ENCODE data around the gene SLA2.
"Not testable (repeated sequence)": the region's sequence is repeated elsewhere in the genome, so short reads cannot be mapped to it uniquely, and the experiment has no call there.

Gene SLA2

DNA sequence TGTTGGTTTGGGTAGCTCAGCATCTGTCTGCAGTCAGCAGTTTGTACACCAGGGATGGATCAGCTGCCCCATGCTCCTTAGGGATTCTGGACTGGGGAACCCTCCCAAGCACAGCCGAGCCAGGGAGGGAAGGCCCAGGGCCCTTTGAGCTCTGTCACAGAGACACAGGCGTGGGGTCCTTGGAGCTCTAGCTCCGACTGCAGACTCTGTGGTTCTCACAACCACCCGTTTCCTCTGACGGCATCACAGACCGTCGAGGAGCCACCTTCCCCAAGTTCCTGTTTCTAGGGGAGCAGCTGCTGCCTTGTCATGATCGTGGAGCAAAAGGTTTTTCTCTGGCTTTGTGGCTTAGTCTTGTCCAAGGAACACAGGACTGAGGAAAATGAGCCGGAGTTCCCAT is at the start of gene SLA2:
Gene SLA2 (minus strand): TSS at position 199 of the 400 bp plus-strand sequence. CDS start 4,861 bp downstream, outside the sequence.
- H3K4me3 ChIP-seq (ENCODE audit: low read length) = no peak within 1 kb of the TSS; the same call in 1 of the 2 replicates
- no peak for TF ChIP-seq ZNF274 (IDR thresholded peaks at IDR 0.05; ENCODE audit: low read depth, low read length)

DNA sequence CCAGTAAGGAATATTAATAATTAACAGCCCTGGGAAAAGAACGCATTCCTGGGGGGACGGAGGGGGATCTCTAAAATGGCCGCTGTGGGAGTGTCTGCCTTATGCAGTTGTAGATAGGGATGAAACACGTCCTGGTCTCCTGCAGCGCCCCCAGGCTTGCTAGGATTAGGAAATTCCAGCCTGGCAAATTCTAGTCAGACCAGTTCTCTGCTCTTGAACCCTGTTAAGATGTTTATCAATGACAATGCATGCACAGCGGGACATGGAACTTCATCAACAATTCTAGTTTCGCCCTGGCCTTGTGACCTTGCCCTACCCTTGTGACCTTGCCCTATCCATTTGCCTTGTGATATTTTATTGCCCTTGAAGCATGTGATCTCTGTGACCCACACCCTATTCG is 49.5 kb upstream of the SLA2 start:
- H3K4me3 ChIP-seq (ENCODE audit: low read length) = not testable (repeated sequence)

DNA sequence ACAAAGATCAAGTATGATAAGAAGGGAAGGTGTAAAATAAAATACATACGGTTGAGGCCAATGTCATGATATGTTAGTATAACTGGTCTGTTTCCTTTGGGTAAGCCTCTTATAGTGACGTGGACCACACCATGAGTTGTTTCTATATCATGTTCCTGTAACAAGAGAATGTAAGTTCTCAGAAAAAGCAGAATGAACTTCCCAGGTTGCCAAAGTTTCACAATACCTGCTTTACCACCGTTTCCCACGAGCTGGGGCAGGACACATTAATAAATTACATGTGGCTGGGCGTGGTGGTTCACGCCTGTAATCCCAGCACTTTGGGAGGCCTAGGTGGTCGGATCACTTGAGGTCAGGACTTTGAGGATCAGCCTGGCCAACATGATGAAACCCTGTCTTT is 42.6 kb upstream of the SLA2 start:
- H3K4me3 ChIP-seq (ENCODE audit: low read length) = no peak overlapping the region
- no peak for TF ChIP-seq ZNF274 (IDR thresholded peaks at IDR 0.05; ENCODE audit: low read depth, low read length)

- no peak overlapping the region for H3K4me3 ChIP-seq (ENCODE audit: low read length)
These were observed 41.9 kb upstream of the SLA2 start for GRCh38 chr20:36687850-36688249.

GRCh38 chr20:36686944-36687343 is 40.9 kb upstream of the SLA2 start:
- no peak for TF ChIP-seq ZNF274 (IDR thresholded peaks at IDR 0.05; ENCODE audit: low read depth, low read length)
- H3K4me3 ChIP-seq (ENCODE audit: low read length) = no peak overlapping the region

More at GRCh38 chr20:36687850-36688249, 41.9 kb upstream of the SLA2 start:
- TF ChIP-seq ZNF274 (IDR thresholded peaks at IDR 0.05; ENCODE audit: low read depth, low read length) = no peak

DNA sequence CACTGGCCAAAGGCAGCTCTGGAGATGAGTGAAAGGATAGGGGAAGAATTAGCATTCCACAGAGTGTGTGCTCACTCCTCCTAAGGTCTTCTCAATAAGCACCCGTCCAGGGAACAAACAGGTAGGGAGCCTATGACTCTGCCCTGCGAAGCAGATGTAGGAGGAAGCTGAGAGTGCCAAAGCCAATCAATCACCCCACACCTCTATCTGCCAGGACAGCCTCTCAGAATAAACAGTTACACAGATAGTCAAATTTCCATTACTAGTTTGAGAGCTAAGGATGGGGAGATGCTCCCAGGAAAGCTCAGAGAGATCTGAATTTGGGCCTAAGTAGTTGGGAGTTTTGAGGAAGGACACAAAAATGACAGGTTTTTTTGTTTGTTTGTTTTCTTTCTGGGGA is 40.5 kb upstream of the SLA2 start:
- no peak overlapping the region for H3K4me3 ChIP-seq (ENCODE audit: low read length)
- no peak for TF ChIP-seq ZNF274 (IDR thresholded peaks at IDR 0.05; ENCODE audit: low read depth, low read length)

DNA sequence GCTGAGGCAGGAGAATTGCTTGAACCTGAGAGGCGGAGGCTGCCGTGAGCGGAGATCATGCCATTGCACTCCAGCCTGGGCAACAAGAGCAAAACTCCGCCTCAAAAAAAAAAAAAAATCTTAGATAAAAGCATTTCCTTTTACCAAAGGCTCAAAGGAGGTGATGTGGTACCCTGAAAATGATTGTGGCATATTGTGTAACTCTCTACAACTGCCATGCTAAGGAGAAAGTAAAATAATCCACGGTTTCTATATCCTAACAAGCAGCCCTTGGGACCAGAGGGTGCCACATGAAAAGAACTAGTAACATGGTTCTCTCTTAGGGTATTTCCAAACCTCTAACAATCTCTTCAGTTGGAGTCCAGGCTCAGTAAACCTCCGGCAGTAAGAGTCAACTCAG is 38.8 kb upstream of the SLA2 start:
- no peak overlapping the region for H3K4me3 ChIP-seq (ENCODE audit: low read length)
- no peak for TF ChIP-seq ZNF274 (IDR thresholded peaks at IDR 0.05; ENCODE audit: low read depth, low read length)

DNA sequence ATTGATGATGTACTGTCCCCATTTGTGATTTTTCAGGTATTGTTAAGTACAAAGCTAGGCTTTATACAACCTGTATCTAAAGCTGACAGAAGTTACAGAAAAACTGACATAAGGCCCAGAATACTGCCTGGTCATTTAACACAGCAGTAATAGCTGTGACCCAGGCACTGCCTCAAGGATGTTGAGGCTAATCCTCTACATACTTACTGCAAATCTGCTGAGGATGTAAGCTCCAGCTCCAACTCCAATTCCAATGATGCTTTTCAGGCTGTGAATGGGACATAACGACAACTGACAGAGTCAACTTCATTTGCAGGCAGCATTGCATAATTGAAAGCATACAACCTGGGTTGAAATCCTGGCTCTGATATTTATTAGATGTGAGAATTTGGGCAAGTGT is 36.3 kb upstream of the SLA2 start:
- no peak for TF ChIP-seq ZNF274 (IDR thresholded peaks at IDR 0.05; ENCODE audit: low read depth, low read length)
- H3K4me3 ChIP-seq (ENCODE audit: low read length) = no peak overlapping the region

DNA sequence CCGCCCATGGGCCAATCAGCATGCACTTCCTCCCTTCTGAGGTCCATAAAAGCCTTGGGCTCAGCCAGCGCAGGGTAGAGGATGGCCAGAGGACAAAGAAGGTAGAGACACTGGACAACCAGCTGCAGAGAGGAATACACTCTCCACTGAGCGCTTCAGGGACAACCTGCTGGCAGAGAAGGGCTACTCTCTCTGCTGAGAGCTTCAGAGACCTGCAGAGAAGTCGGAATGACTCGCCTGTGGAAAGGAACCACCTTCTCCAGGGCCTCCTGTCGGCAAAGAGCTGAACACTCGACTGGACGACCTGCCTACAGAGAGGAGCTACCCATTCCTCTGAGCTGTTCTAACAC is 31.4 kb upstream of the SLA2 start:
- TF ChIP-seq ZNF274 (IDR thresholded peaks at IDR 0.05; ENCODE audit: low read depth, low read length) = no peak
- no peak overlapping the region for H3K4me3 ChIP-seq (ENCODE audit: low read length)

GRCh38 chr20:36676701-36677421 is 30.9 kb upstream of the SLA2 start:
- TF ChIP-seq ZNF274 (IDR thresholded peaks at IDR 0.05; ENCODE audit: low read depth, low read length) = no peak
- H3K4me3 ChIP-seq (ENCODE audit: low read length) = no peak overlapping the region

DNA sequence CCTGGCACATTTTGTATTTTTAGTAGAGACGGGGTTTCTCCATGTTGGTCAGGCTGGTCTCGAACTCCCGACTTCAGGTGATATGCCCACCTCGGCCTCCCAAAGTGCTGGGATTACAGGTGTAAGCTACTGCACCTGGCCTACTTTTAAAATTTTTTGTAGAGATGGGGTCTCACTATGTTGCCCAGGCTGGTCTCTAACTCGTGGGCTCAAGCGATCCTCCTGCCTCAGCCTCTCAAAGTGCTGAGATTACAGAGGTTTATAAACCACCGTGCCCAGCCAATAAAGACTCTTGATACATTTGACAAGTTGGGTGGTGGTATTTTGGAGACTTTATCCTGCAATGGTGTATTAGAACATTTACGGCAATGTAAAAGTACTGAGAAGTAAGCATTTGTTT is 29.5 kb upstream of the SLA2 start:
- H3K4me3 ChIP-seq (ENCODE audit: low read length) = not testable (repeated sequence)

GRCh38 chr20:36672991-36673390 is 27.0 kb upstream of the SLA2 start:
- TF ChIP-seq ZNF274 (IDR thresholded peaks at IDR 0.05; ENCODE audit: low read depth, low read length) = no peak
- H3K4me3 ChIP-seq (ENCODE audit: low read length) = no peak overlapping the region

- no peak overlapping the region for H3K4me3 ChIP-seq (ENCODE audit: low read length)
- no peak for TF ChIP-seq ZNF274 (IDR thresholded peaks at IDR 0.05; ENCODE audit: low read depth, low read length)
These were observed 24.8 kb upstream of the SLA2 start for GRCh38 chr20:36670665-36671357.

DNA sequence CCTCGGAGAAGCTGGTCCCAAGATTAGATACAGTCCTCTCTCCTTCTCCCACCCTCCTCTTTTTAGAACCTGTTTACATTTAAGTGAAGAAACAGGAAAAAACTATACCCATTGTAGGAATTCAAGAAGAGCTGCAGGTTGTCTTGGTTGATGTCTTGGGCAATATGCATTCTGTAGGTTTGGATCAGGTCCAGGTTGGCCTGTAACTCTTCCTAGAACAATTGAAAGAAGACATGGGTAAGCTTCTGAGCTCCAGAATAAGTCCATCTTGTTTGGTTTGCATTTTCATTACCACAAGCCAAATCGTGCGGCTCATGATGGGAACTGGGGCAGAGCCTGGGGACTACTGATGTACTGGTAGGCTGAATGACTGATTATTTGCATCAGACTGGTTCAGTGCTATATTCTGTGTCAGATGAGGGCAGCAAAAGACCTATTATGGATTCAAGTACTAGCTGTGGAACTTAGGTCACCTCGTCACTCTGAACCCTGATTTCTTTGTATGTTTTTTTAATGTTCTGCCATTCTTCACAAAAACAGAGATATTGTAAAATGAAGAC is 20.3 kb upstream of the SLA2 start:
- TF ChIP-seq ZNF274 (IDR thresholded peaks at IDR 0.05; ENCODE audit: low read depth, low read length) = no peak

GRCh38 chr20:36663031-36663430 is 17.0 kb upstream of the SLA2 start:
- no peak for TF ChIP-seq ZNF274 (IDR thresholded peaks at IDR 0.05; ENCODE audit: low read depth, low read length)
- H3K4me3 ChIP-seq (ENCODE audit: low read length) = no peak overlapping the region

More for the DNA sequence above, 20.3 kb upstream of the SLA2 start:
- H3K4me3 ChIP-seq (ENCODE audit: low read length) = no peak overlapping the region
